Neural cell (in vitro differentiated cells): ENCODE measurements around the gene DENND5A. TPM values are rescaled to one million over a fixed set of nuclear protein-coding genes. Genes with fewer than 3 reads are reported as not detected.

ENCODE experiments used
- H2AFZ ChIP-seq: fragments of 200-600, 300-800 bp; sonication (generic), shearing (Covaris generic); 2 replicates; pipeline ENCODE4 v1.6.0; 2014; ENCODE audit warnings: low read depth, mild to moderate bottlenecking, antibody characterized with exemption, low read length, moderate library complexity
- H3F3A ChIP-seq: fragments of 200-600 bp; shearing (Covaris generic); 2 replicates; pipeline ENCODE4 v1.6.1; 2016; ENCODE audit warnings: mild to moderate bottlenecking, moderate library complexity, mixed read lengths, antibody characterized with exemption, low read length; ENCODE audit not compliant: insufficient read depth, poor library complexity, severe bottlenecking
- H3K27ac ChIP-seq: fragments of 200-600, 300-800 bp; sonication (generic), shearing (Covaris generic); 2 replicates; pipeline ENCODE4 v1.5.1; 2014; ENCODE audit warnings: mild to moderate bottlenecking, low read length, moderate library complexity
- H3K27me3 ChIP-seq: fragments of 300-800, 200-600 bp; sonication (generic), shearing (Covaris generic); 2 replicates; pipeline ENCODE4 v1.6.0; 2014; ENCODE audit warnings: mild to moderate bottlenecking, low read depth, low read length, moderate library complexity; ENCODE audit not compliant: insufficient read depth
- H3K36me3 ChIP-seq: fragments of 300-800, 200-600 bp; sonication (generic), shearing (Covaris generic); 2 replicates; pipeline ENCODE4 v1.5.1; 2014; ENCODE audit warnings: mild to moderate bottlenecking, antibody characterized with exemption, low read length, moderate library complexity; ENCODE audit not compliant: insufficient read depth
- H3K4me2 ChIP-seq: fragments of 300-800, 200-600 bp; sonication (generic), shearing (Covaris generic); 2 replicates; pipeline ENCODE4 v1.6.0; 2014; ENCODE audit warnings: mild to moderate bottlenecking, low read length
- H3K4me3 ChIP-seq: fragments of 300-800, 200-600 bp; sonication (generic), shearing (Covaris generic); 2 replicates; pipeline ENCODE4 v1.5.1; 2014; ENCODE audit warnings: mild to moderate bottlenecking, low read length, moderate library complexity
- H3K79me2 ChIP-seq: fragments of 200-600 bp; shearing (Covaris generic); replicated peaks from 2 replicates; pipeline ENCODE4 v1.6.0; 2014; ENCODE audit warnings: mild to moderate bottlenecking, low read length, moderate library complexity; ENCODE audit not compliant: insufficient read depth
- H3K9ac ChIP-seq: fragments of 300-800, 200-600 bp; sonication (generic), shearing (Covaris generic); 2 replicates; pipeline ENCODE4 v1.6.1; 2016; ENCODE audit warnings: mild to moderate bottlenecking, low read length, mixed read lengths
- H3K9me2 ChIP-seq: fragments of 200-600 bp; shearing (Covaris generic); 2 replicates; pipeline ENCODE4 v1.6.1; 2016; ENCODE audit warnings: mild to moderate bottlenecking, low read length, mixed read lengths; ENCODE audit not compliant: insufficient read depth
- H3K9me3 ChIP-seq: fragments of 200-600, 300-800 bp; sonication (generic), shearing (Covaris generic); 2 replicates; pipeline ENCODE4 v1.6.1; 2016; ENCODE audit warnings: mild to moderate bottlenecking, mixed run types, low read length, moderate library complexity, mixed read lengths
- H4K20me1 ChIP-seq: fragments of 200-600 bp; shearing (Covaris generic); 2 replicates; pipeline ENCODE4 v1.6.1; 2016; ENCODE audit warnings: mild to moderate bottlenecking, mixed run types; ENCODE audit not compliant: insufficient read depth
- EP300 ChIP-seq: fragments of 450-650 bp; conservative IDR thresholded peaks from 2 replicates; pipeline ENCODE4 v1.6.1; 2014; ENCODE audit warnings: antibody characterized with exemption, mild to moderate bottlenecking, moderate library complexity; ENCODE audit not compliant: poor library complexity, severe bottlenecking
- EZH2 ChIP-seq: fragments of 200-600, 300-800 bp; shearing (Covaris generic), sonication (generic); IDR thresholded peaks from 2 replicates; pipeline ENCODE4 v1.6.1; 2014; ENCODE audit warnings: antibody characterized with exemption, low read length, borderline replicate concordance, mild to moderate bottlenecking; ENCODE audit not compliant: insufficient read depth, poor library complexity, severe bottlenecking
- MXI1 ChIP-seq: fragments of 450-650 bp; conservative IDR thresholded peaks from 2 replicates; pipeline ENCODE4 v1.6.1; 2014; ENCODE audit warnings: antibody characterized with exemption, mild to moderate bottlenecking; ENCODE audit not compliant: poor library complexity, severe bottlenecking
- POLR2AphosphoS5 ChIP-seq: IDR thresholded peaks from 2 replicates; pipeline ENCODE4 v1.6.1; 2012
- RAD21 ChIP-seq: fragments of 450-650 bp; conservative IDR thresholded peaks from 2 replicates; pipeline ENCODE4 v1.6.1; 2014; ENCODE audit warnings: antibody characterized with exemption, mild to moderate bottlenecking, moderate library complexity
- SMC3 ChIP-seq: fragments of 450-650 bp; conservative IDR thresholded peaks from 2 replicates; pipeline ENCODE4 v1.6.1; 2014; ENCODE audit warnings: antibody characterized with exemption, mild to moderate bottlenecking, moderate library complexity; ENCODE audit not compliant: poor library complexity
- TAF1 ChIP-seq: IDR thresholded peaks from 2 replicates; pipeline ENCODE4 v1.6.1; 2012; ENCODE audit warnings: low read depth
- polyA plus RNA-seq: library from polyadenylated mRNA; depleted of rRNA; stranded (reverse); fragments of >200 nt; gene quantifications from 2 replicates; pipeline ENCODE4 v1.2.3, GENCODE V29; 2014
- TF ChIP-seq, protein P1 (sequence below): fragments of 450-650 bp; IDR thresholded peaks from 2 replicates; pipeline ENCODE4 v1.5.1; 2014; ENCODE audit warnings: antibody characterized with exemption, mild to moderate bottlenecking, moderate library complexity; ENCODE audit not compliant: poor library complexity, severe bottlenecking
- TF ChIP-seq, protein P2 (sequence below): IDR thresholded peaks from 2 replicates; pipeline ENCODE4 v1.6.1; 2012; ENCODE audit warnings: borderline replicate concordance

DENND5A gene
- polyA plus RNA-seq, 1 donor from 2014 or later: 75.6 TPM

DNA sequence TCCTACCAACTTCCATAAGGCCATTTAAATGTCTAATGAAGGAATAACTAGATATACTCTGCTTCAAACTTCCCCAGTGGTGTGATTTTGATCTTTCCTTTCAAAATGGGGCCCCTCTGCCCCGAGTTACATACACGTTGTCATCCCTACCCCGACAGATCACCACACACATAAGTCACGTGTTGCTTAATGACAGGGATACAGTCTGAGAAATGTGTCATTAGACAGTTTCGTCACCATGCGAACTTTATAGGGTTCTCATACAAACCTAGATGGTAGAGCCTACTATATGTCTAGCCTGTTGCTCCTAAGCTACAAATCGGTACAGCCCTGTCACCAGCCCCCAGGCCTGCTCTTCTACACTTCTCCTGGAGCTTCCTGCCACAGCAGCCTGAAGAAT lies 124.0 kb downstream of the DENND5A start (continued):
- TF ChIP-seq, protein P1, sequence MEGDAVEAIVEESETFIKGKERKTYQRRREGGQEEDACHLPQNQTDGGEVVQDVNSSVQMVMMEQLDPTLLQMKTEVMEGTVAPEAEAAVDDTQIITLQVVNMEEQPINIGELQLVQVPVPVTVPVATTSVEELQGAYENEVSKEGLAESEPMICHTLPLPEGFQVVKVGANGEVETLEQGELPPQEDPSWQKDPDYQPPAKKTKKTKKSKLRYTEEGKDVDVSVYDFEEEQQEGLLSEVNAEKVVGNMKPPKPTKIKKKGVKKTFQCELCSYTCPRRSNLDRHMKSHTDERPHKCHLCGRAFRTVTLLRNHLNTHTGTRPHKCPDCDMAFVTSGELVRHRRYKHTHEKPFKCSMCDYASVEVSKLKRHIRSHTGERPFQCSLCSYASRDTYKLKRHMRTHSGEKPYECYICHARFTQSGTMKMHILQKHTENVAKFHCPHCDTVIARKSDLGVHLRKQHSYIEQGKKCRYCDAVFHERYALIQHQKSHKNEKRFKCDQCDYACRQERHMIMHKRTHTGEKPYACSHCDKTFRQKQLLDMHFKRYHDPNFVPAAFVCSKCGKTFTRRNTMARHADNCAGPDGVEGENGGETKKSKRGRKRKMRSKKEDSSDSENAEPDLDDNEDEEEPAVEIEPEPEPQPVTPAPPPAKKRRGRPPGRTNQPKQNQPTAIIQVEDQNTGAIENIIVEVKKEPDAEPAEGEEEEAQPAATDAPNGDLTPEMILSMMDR: no peak
- TF ChIP-seq MXI1: no peak

DNA sequence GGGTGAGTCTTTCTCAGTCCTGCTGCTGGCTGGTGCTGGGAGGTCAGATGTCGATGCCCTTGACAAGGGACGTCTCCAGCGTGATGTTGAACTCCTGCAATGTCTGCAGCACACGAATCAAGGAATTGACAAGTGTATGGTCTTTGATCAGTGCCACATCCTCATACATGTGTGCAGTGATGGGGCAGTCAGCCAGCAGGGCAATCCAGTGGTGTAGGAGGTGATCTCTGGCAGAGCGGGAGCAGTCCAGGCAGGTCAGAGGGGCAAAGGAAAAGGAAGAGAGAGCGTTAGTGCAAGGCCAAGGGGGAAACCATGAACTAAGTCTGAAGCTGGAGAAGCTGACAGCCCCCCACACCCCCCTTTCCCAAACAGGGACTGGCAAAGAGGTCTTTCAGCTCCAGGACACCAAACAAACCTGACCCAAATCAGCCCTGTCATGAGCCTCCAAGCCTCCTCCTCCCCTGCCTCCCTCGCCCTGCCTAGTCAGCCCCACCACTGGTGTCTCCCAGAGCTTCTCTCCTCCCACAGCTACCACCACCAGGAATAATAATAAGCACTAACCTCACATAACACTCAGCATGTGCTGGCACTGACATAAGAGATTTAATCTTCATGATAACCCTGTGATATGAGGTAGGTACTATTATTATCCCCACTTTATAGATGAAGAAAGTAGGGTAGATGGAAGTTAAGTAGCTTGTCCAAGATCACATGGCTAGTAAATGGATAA lies 125.4 kb downstream of the DENND5A start:
- Histone ChIP-seq H3K4me3 (no peak overlapping the region), H3F3A (no peaks in the 10 kb centered on the region), H3K9me2 (no peaks in the 10 kb centered on the region), H3K36me3 (peaks cover 14% of the 10 kb centered on the region), H3K27ac (no peak overlapping the region), H3K4me2 (no peak overlapping the region), H4K20me1 (no peaks in the 10 kb centered on the region), H3K79me2 (no peaks in the 10 kb centered on the region), H2AFZ (no peak overlapping the region), H3K9ac (no peak overlapping the region), H3K27me3 (no peaks in the 10 kb centered on the region), H3K9me3 (no peaks in the 10 kb centered on the region)
- TF ChIP-seq RAD21: no peak
- TF ChIP-seq, protein P2, sequence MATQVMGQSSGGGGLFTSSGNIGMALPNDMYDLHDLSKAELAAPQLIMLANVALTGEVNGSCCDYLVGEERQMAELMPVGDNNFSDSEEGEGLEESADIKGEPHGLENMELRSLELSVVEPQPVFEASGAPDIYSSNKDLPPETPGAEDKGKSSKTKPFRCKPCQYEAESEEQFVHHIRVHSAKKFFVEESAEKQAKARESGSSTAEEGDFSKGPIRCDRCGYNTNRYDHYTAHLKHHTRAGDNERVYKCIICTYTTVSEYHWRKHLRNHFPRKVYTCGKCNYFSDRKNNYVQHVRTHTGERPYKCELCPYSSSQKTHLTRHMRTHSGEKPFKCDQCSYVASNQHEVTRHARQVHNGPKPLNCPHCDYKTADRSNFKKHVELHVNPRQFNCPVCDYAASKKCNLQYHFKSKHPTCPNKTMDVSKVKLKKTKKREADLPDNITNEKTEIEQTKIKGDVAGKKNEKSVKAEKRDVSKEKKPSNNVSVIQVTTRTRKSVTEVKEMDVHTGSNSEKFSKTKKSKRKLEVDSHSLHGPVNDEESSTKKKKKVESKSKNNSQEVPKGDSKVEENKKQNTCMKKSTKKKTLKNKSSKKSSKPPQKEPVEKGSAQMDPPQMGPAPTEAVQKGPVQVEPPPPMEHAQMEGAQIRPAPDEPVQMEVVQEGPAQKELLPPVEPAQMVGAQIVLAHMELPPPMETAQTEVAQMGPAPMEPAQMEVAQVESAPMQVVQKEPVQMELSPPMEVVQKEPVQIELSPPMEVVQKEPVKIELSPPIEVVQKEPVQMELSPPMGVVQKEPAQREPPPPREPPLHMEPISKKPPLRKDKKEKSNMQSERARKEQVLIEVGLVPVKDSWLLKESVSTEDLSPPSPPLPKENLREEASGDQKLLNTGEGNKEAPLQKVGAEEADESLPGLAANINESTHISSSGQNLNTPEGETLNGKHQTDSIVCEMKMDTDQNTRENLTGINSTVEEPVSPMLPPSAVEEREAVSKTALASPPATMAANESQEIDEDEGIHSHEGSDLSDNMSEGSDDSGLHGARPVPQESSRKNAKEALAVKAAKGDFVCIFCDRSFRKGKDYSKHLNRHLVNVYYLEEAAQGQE: no peak
- no peak for TF ChIP-seq TAF1
- no peak for TF ChIP-seq POLR2AphosphoS5
- TF ChIP-seq EZH2: no peak
- TF ChIP-seq EP300: no peak
- TF ChIP-seq MXI1: no peak
- TF ChIP-seq, protein P1: no peak
- TF ChIP-seq SMC3: no peak
